ENCODE measurements around the gene EARS2.

DNA sequence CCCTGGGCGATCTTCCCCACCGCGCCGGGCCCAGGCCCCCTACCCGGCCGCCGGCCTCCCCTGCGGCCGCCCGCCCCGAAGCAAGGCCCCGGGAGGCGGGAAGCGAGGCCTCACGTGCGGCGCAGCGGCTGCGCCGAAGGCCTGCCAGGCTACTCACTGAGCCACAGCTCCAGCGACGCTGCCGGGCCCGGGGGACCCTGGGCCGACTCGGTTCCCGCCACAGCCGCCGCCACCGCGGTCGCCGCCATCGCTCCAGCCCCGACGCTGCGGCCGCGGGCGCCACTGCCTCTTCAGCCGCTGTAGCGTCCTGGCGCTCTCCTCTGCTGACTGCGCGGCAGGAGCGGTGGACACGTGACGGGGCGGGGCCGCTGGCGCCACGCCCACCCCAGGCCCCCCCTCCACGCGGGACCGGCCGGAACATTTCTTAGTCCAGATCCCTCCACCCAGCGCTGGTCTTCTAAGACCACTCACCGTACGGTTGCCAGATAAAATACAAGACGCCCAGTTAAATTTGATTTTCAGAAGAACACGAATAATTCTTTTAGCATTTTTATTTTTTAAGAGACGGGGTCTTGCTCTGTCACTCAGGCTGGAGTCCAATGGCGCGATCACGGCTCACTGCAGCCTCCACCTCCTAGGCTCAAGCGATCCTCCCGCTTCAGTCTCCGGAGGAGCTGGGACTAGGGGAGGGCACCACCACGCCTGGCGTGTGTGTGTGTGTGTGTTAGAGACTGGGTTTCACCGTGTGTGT, 46.8 kb downstream of the EARS2 start, which contains the start of gene GGA2:
- TF ChIP-seq YY1 (IDR thresholded peaks at IDR 0.05; ENCODE audit: insufficient read depth, insufficient read length) (no peak), SUZ12 (IDR thresholded peaks at IDR 0.05; ENCODE audit: extremely low read depth, insufficient read depth, insufficient read length) (no peak), ZNF274 (IDR thresholded peaks at IDR 0.05; ENCODE audit: low read depth, low read length) (no peak)
